Calu3 (cell line): Measurements from ENCODE around the gene SMYD5. TPM values are rescaled to one million over a fixed set of nuclear protein-coding genes. Genes with fewer than 3 reads are reported as not detected.

Experiments
- BruUV-seq: library from RNA; stranded (reverse); fragments of 400-500 nt; replicated peaks from 2 replicates; lab custom pipeline; 2021; lab: Mats Ljungman, UMichigan
- CTCF ChIA-PET: fragments of 300-600 bp; sonication (Branson Sonifier 250); formaldehyde crosslinking; loops from one replicate; lab custom pipeline; 2022; ENCODE audit warnings: antibody characterized with exemption; lab: Charles Lee
- DNase-seq: peaks from one replicate; pipeline ENCODE4 v3.0.0; 2022
- H3K27ac Mint-ChIP-seq: one replicate; pipeline ENCODE4 v1.8.0; 2022; ENCODE audit warnings: mixed read lengths; ENCODE audit not compliant: unreplicated experiment
- H3K27me3 Mint-ChIP-seq: one replicate; pipeline ENCODE4 v1.8.0; 2022; ENCODE audit warnings: mixed read lengths; ENCODE audit not compliant: unreplicated experiment
- H3K36me3 Mint-ChIP-seq: one replicate; pipeline ENCODE4 v1.8.0; 2022; ENCODE audit warnings: mild to moderate bottlenecking, moderate library complexity, mixed read lengths; ENCODE audit not compliant: insufficient read depth, unreplicated experiment
- H3K4me1 Mint-ChIP-seq: one replicate; pipeline ENCODE4 v1.8.0; 2022; ENCODE audit warnings: mild to moderate bottlenecking, low read depth, mixed read lengths; ENCODE audit not compliant: unreplicated experiment
- H3K4me3 Mint-ChIP-seq: one replicate; pipeline ENCODE4 v1.8.0; 2022; ENCODE audit warnings: mild to moderate bottlenecking, low read depth, moderate library complexity, mixed read lengths; ENCODE audit not compliant: unreplicated experiment
- H3K9me3 Mint-ChIP-seq: one replicate; pipeline ENCODE4 v1.8.0; 2022; ENCODE audit warnings: low read depth, mixed read lengths; ENCODE audit not compliant: unreplicated experiment
- CTCF ChIP-seq: fragments of 200-600 bp; IDR thresholded peaks from one replicate; pipeline ENCODE4 v1.8.0; 2022; ENCODE audit warnings: antibody characterized with exemption; ENCODE audit not compliant: unreplicated experiment
- intact Hi-C: fragments of 100-400 bp; cut with micrococcal nuclease; formaldehyde crosslinking; loops from one replicate; pipeline ENCODE4 v1.10.0; 2022; ENCODE audit not compliant: unreplicated experiment
- total RNA-seq: library from RNA; stranded (reverse); gene quantifications from 2 replicates; pipeline ENCODE4 v1.2.3, GENCODE V29; 2022

SMYD5 gene
- total RNA-seq, 1 experiment from 2014 or later, result 32.1 TPM

GRCh38 chr2:73257021-73257420 is 43.0 kb downstream of the SMYD5 start:
- Mint-ChIP-seq H3K36me3 (peaks cover 42% of the 10 kb centered on the region), H3K4me3 (no peak overlapping the region), H3K27ac (no peak overlapping the region), H3K4me1 (no peaks in the 10 kb centered on the region), H3K9me3 (no peaks in the 10 kb centered on the region), H3K27me3 (no peaks in the 10 kb centered on the region)
- TF ChIP-seq CTCF, result no peak
- DNase-seq, result no peak
- CTCF ChIA-PET, result no interaction called here
- intact Hi-C loops, result no loop called here
- BruUV-seq, result no TSS peak

- Mint-ChIP-seq H3K27me3 (no peaks in the 10 kb centered on the region), H3K36me3 (peaks cover 38% of the 10 kb centered on the region), H3K4me1 (no peaks in the 10 kb centered on the region), H3K4me3 (no peak overlapping the region), H3K27ac (no peak overlapping the region), H3K9me3 (no peaks in the 10 kb centered on the region)
- TF ChIP-seq CTCF, result no peak
- intact Hi-C loops, result no loop called here
- no TSS peak for BruUV-seq
- CTCF ChIA-PET, result no interaction called here
- DNase-seq, result no peak
Observed at GRCh38 chr2:73257425-73258125, 43.5 kb downstream of the SMYD5 start.

DNA sequence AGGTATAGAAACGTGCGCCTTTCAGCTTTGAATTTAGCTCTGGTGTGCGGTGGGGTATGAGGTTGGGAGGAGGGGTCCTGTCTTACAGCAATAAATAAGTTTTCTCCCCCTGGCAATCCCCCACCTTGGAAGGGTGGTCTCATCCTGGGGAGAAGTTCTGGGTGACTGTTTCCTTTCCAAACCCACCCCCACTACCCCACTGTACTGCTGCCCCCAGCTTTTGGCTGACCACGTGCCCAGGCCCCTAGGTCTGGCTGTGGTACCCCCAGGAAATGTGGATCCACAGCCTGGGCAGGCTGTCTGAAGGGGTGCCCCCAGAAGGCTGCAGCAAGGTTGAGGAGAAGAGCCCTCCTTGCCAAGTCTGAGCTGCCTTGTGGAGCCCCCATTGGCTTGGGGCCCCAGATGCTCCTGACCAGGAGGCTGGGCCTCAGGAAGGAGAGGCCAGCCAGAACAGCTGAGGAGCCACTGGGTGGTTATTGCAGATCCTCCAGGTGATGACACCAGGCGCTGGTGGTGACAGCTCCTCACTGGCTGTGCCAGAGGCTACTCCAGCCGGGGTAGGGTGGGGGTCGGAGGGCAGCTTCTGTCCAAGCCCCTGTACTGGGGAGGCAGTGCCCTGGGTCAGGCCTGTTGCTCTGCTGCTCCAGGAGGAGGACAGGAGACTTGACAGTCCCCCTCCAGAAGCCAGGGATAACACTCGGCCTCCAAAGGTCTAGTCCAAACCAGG is 44.3 kb downstream of the SMYD5 start:
- TF ChIP-seq CTCF, result no peak
- H3K27me3 Mint-ChIP-seq, result no peaks in the 10 kb centered on the region
- intact Hi-C loops, result no loop called here
- CTCF ChIA-PET, result no interaction called here
- no TSS peak for BruUV-seq
- H3K36me3 Mint-ChIP-seq, result peaks cover 32% of the 10 kb centered on the region
- no peak overlapping the region for H3K4me3 Mint-ChIP-seq
- no peak for DNase-seq
- no peak overlapping the region for H3K27ac Mint-ChIP-seq
- H3K9me3 Mint-ChIP-seq, result no peaks in the 10 kb centered on the region
- no peaks in the 10 kb centered on the region for H3K4me1 Mint-ChIP-seq

- CTCF ChIA-PET, result no interaction called here
- no peak overlapping the region for H3K4me3 Mint-ChIP-seq
- no peak for TF ChIP-seq CTCF
Observed at GRCh38 chr2:73258913-73259215, 44.8 kb downstream of the SMYD5 start.

More at GRCh38 chr2:73258913-73259215, 44.8 kb downstream of the SMYD5 start:
- H3K27me3 Mint-ChIP-seq, result no peaks in the 10 kb centered on the region
- BruUV-seq, result no TSS peak
- no peaks in the 10 kb centered on the region for H3K4me1 Mint-ChIP-seq
- intact Hi-C loops, result no loop called here
- no peak for DNase-seq
- H3K36me3 Mint-ChIP-seq, result peaks cover 27% of the 10 kb centered on the region
- H3K27ac Mint-ChIP-seq, result no peak overlapping the region
- no peaks in the 10 kb centered on the region for H3K9me3 Mint-ChIP-seq
